ENCODE measurements around the gene APH1B. TPM values are rescaled to one million over a fixed set of nuclear protein-coding genes. Genes with fewer than 3 reads are reported as not detected.
"Not testable (repeated sequence)": the region's sequence is repeated elsewhere in the genome, so short reads cannot be mapped to it uniquely, and the experiment has no call there.

APH1B gene
- total RNA-seq, 6 experiments from 2014 or later: 23.7 to 38.7 (median 33.6) TPM

- no peak for TF ChIP-seq CTCF (IDR thresholded peaks at IDR 0.05)
- H3K4me1 Mint-ChIP-seq (ENCODE audit: low read depth): peaks cover 78% of the 10 kb centered on the region
- H3K36me3 Mint-ChIP-seq (ENCODE audit: low read depth): peaks cover 15% of the 10 kb centered on the region; the same call in 1 of the 2 replicates
- H3K27me3 Mint-ChIP-seq (ENCODE audit: insufficient read depth): no peaks in the 10 kb centered on the region
- DNase-seq: no peak
- H3K27ac Mint-ChIP-seq: no peak overlapping the region
- H3K4me3 Mint-ChIP-seq: no peak overlapping the region
- H3K9me3 Mint-ChIP-seq: no peaks in the 10 kb centered on the region
Observed at GRCh38 chr15:63340353-63340752, 62.9 kb downstream of the APH1B start.

GRCh38 chr15:63340878-63341277 lies 63.5 kb downstream of the APH1B start:
- H3K9me3 Mint-ChIP-seq: no peaks in the 10 kb centered on the region
- no peak overlapping the region for H3K27ac Mint-ChIP-seq
- TF ChIP-seq CTCF (IDR thresholded peaks at IDR 0.05): no peak
- H3K27me3 Mint-ChIP-seq (ENCODE audit: insufficient read depth): no peaks in the 10 kb centered on the region
- H3K36me3 Mint-ChIP-seq (ENCODE audit: low read depth): peaks cover 15% of the 10 kb centered on the region; the same call in 1 of the 2 replicates
- H3K4me1 Mint-ChIP-seq (ENCODE audit: low read depth): peaks cover 78% of the 10 kb centered on the region
- no peak overlapping the region for H3K4me3 Mint-ChIP-seq
- DNase-seq: no peak

GRCh38 chr15:63341898-63342297 lies 64.5 kb downstream of the APH1B start:
- no peak for TF ChIP-seq CTCF (IDR thresholded peaks at IDR 0.05)
- Mint-ChIP-seq H3K36me3 (ENCODE audit: low read depth) (peaks cover 13% of the 10 kb centered on the region; the same call in 1 of the 2 replicates), H3K27ac (no peak overlapping the region), H3K4me3 (no peak overlapping the region), H3K4me1 (ENCODE audit: low read depth) (peaks cover 81% of the 10 kb centered on the region), H3K27me3 (ENCODE audit: insufficient read depth) (no peaks in the 10 kb centered on the region), H3K9me3 (no peaks in the 10 kb centered on the region)
- no peak for DNase-seq

GRCh38 chr15:63342996-63343562 lies 65.7 kb downstream of the APH1B start:
- peak; percentile 25 for DNase-seq
- Mint-ChIP-seq H3K4me1 (ENCODE audit: low read depth) (peaks cover 82% of the 10 kb centered on the region), H3K27ac (0 out of 2 replicates have a peak overlapping the region, but pooled peaks have one; percentile 34)
- not testable (repeated sequence) for H3K9me3 Mint-ChIP-seq; H3K4me3 Mint-ChIP-seq; H3K27me3 Mint-ChIP-seq (ENCODE audit: insufficient read depth); H3K36me3 Mint-ChIP-seq (ENCODE audit: low read depth)

- H3K4me1 Mint-ChIP-seq (ENCODE audit: low read depth): peaks cover 85% of the 10 kb centered on the region
- H3K27me3 Mint-ChIP-seq (ENCODE audit: insufficient read depth): no peaks in the 10 kb centered on the region
- H3K4me3 Mint-ChIP-seq: no peak overlapping the region
- no peaks in the 10 kb centered on the region for H3K9me3 Mint-ChIP-seq
- peak overlapping the region; percentile 82 for H3K27ac Mint-ChIP-seq
- TF ChIP-seq CTCF (IDR thresholded peaks at IDR 0.05): no peak
- peak; percentile 73 for DNase-seq
- H3K36me3 Mint-ChIP-seq (ENCODE audit: low read depth): peaks cover 8% of the 10 kb centered on the region; the same call in 1 of the 2 replicates
Observed at GRCh38 chr15:63344731-63345390, 67.5 kb downstream of the APH1B start.

GRCh38 chr15:63345391-63345752 lies 68.0 kb downstream of the APH1B start:
- Mint-ChIP-seq H3K27me3 (ENCODE audit: insufficient read depth) (no peaks in the 10 kb centered on the region), H3K4me1 (ENCODE audit: low read depth) (peaks cover 87% of the 10 kb centered on the region), H3K27ac (no peak overlapping the region), H3K9me3 (no peaks in the 10 kb centered on the region), H3K36me3 (ENCODE audit: low read depth) (peaks cover 6% of the 10 kb centered on the region; the same call in 1 of the 2 replicates), H3K4me3 (no peak overlapping the region)
- TF ChIP-seq CTCF (IDR thresholded peaks at IDR 0.05): no peak
- no peak for DNase-seq
